Peyer's patch (tissue), 4 donors: Measurements from ENCODE around the gene MAST4.

Experiments
- POLR2A ChIP-seq, 2 donors: fragments of 450-650 bp; IDR thresholded peaks; one replicate each; pipeline ENCODE4 v1.5.1; 2017; ENCODE audit warnings: antibody characterized with exemption in 2 of 2, mild to moderate bottlenecking in 2 of 2, moderate library complexity in 2 of 2
- TF ChIP-seq, protein P1 (sequence below), 6 experiments: fragments of 450-650 bp in 4 of 6; fragments of 200-600 bp in 2 of 6; sonication (generic) in 1 of 6; IDR thresholded peaks; one replicate each; pipeline ENCODE4 v1.5.1; 2017 to 2019; ENCODE audit warnings: antibody characterized with exemption in 6 of 6, mild to moderate bottlenecking in 3 of 6, moderate library complexity in 1 of 6

- TF ChIP-seq, protein P1, sequence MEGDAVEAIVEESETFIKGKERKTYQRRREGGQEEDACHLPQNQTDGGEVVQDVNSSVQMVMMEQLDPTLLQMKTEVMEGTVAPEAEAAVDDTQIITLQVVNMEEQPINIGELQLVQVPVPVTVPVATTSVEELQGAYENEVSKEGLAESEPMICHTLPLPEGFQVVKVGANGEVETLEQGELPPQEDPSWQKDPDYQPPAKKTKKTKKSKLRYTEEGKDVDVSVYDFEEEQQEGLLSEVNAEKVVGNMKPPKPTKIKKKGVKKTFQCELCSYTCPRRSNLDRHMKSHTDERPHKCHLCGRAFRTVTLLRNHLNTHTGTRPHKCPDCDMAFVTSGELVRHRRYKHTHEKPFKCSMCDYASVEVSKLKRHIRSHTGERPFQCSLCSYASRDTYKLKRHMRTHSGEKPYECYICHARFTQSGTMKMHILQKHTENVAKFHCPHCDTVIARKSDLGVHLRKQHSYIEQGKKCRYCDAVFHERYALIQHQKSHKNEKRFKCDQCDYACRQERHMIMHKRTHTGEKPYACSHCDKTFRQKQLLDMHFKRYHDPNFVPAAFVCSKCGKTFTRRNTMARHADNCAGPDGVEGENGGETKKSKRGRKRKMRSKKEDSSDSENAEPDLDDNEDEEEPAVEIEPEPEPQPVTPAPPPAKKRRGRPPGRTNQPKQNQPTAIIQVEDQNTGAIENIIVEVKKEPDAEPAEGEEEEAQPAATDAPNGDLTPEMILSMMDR (IDR thresholded peaks at IDR 0.05), result no peak
- TF ChIP-seq POLR2A (IDR thresholded peaks at IDR 0.05), result no peak
Observed at GRCh38 chr5:67178966-67179365, 582.8 kb downstream of the MAST4 start.
